Memory B cell (primary cell): ENCODE data around the gene GMDS.

Experiments
- ATAC-seq: fragments of 150-1000 bp; cut with Tn5 transposase; 2 replicates; pipeline ENCODE4 v1.10.0; 2021; ENCODE audit warnings: low read depth, mild to moderate bottlenecking, moderate library complexity
- DNase-seq, 2 donors: peaks; one replicate each; pipeline ENCODE4 v3.0.0; 2022; ENCODE audit warnings: low spot score in 2 of 2
- H3K27ac Mint-ChIP-seq: one replicate; pipeline ENCODE4 v1.8.0; 2022; ENCODE audit warnings: mild to moderate bottlenecking, moderate library complexity, mixed read lengths
- H3K27me3 Mint-ChIP-seq: one replicate; pipeline ENCODE4 v1.8.0; 2022; ENCODE audit warnings: mixed read lengths
- H3K36me3 Mint-ChIP-seq: one replicate; pipeline ENCODE4 v1.8.0; 2022; ENCODE audit warnings: mild to moderate bottlenecking, mixed read lengths
- H3K4me1 Mint-ChIP-seq: one replicate; pipeline ENCODE4 v1.8.0; 2022; ENCODE audit warnings: mixed read lengths
- H3K4me3 Mint-ChIP-seq: one replicate; pipeline ENCODE4 v1.8.0; 2022; ENCODE audit warnings: mild to moderate bottlenecking, moderate library complexity, mixed read lengths
- H3K9me3 Mint-ChIP-seq: one replicate; pipeline ENCODE4 v1.8.0; 2022; ENCODE audit warnings: mixed read lengths

Gene GMDS

GRCh38 chr6:1815827-1816452 lies 429.5 kb downstream of the GMDS start:
- ATAC-seq, result no peak
- no peak for DNase-seq
- Mint-ChIP-seq H3K27me3 (no peaks in the 10 kb centered on the region), H3K9me3 (no peaks in the 10 kb centered on the region), H3K4me1 (no peaks in the 10 kb centered on the region), H3K27ac (no peak overlapping the region), H3K4me3 (no peak overlapping the region), H3K36me3 (peaks cover 7% of the 10 kb centered on the region)

GRCh38 chr6:1814279-1814678 lies 431.1 kb downstream of the GMDS start:
- ATAC-seq, result no peak
- Mint-ChIP-seq H3K4me3 (no peak overlapping the region), H3K27ac (no peak overlapping the region), H3K27me3 (no peaks in the 10 kb centered on the region), H3K4me1 (no peaks in the 10 kb centered on the region), H3K9me3 (no peaks in the 10 kb centered on the region), H3K36me3 (peaks cover 9% of the 10 kb centered on the region)
- no peak for DNase-seq

- H3K27me3 Mint-ChIP-seq, result no peaks in the 10 kb centered on the region
- H3K9me3 Mint-ChIP-seq, result no peaks in the 10 kb centered on the region
- H3K27ac Mint-ChIP-seq, result peak overlapping the region; percentile 15
- H3K4me1 Mint-ChIP-seq, result no peaks in the 10 kb centered on the region
- no peak overlapping the region for H3K4me3 Mint-ChIP-seq
- peaks cover 7% of the 10 kb centered on the region for H3K36me3 Mint-ChIP-seq
- no peak for ATAC-seq
- no peak for DNase-seq
These were observed 432.9 kb downstream of the GMDS start for GRCh38 chr6:1812487-1812886.

- Mint-ChIP-seq H3K27ac (peak overlapping the region; percentile 15), H3K27me3 (no peaks in the 10 kb centered on the region), H3K4me1 (no peaks in the 10 kb centered on the region), H3K36me3 (peaks cover 7% of the 10 kb centered on the region), H3K4me3 (no peak overlapping the region), H3K9me3 (no peaks in the 10 kb centered on the region)
- DNase-seq (no peak), ATAC-seq (no peak)
These were observed 433.4 kb downstream of the GMDS start for GRCh38 chr6:1812034-1812433.

GRCh38 chr6:1810880-1811279 lies 434.5 kb downstream of the GMDS start:
- Mint-ChIP-seq H3K27ac (no peak overlapping the region), H3K4me3 (no peak overlapping the region), H3K27me3 (no peaks in the 10 kb centered on the region), H3K36me3 (peaks cover 7% of the 10 kb centered on the region), H3K4me1 (no peaks in the 10 kb centered on the region), H3K9me3 (no peaks in the 10 kb centered on the region)
- DNase-seq (no peak), ATAC-seq (no peak)

GRCh38 chr6:1809291-1809988 lies 436.0 kb downstream of the GMDS start:
- H3K9me3 Mint-ChIP-seq, result no peaks in the 10 kb centered on the region
- H3K27ac Mint-ChIP-seq, result no peak overlapping the region
- H3K4me3 Mint-ChIP-seq, result no peak overlapping the region
- no peak for ATAC-seq
- no peaks in the 10 kb centered on the region for H3K4me1 Mint-ChIP-seq
- H3K27me3 Mint-ChIP-seq, result no peaks in the 10 kb centered on the region
- no peak for DNase-seq
- H3K36me3 Mint-ChIP-seq, result peaks cover 7% of the 10 kb centered on the region

GRCh38 chr6:1806935-1807334 lies 438.5 kb downstream of the GMDS start:
- DNase-seq, result no peak
- peaks cover 3% of the 10 kb centered on the region for H3K36me3 Mint-ChIP-seq
- H3K27me3 Mint-ChIP-seq, result no peaks in the 10 kb centered on the region
- H3K4me1 Mint-ChIP-seq, result no peaks in the 10 kb centered on the region
- no peak for ATAC-seq
- no peak overlapping the region for H3K4me3 Mint-ChIP-seq
- H3K9me3 Mint-ChIP-seq, result no peaks in the 10 kb centered on the region
- H3K27ac Mint-ChIP-seq, result no peak overlapping the region

- Mint-ChIP-seq H3K36me3 (no peaks in the 10 kb centered on the region), H3K27me3 (no peaks in the 10 kb centered on the region), H3K9me3 (no peaks in the 10 kb centered on the region), H3K4me3 (no peak overlapping the region), H3K27ac (no peak overlapping the region), H3K4me1 (no peaks in the 10 kb centered on the region)
- DNase-seq (no peak), ATAC-seq (no peak)
These were observed 442.7 kb downstream of the GMDS start for GRCh38 chr6:1802491-1803395.

- Mint-ChIP-seq H3K4me3 (no peak overlapping the region), H3K9me3 (no peaks in the 10 kb centered on the region), H3K27ac (no peak overlapping the region), H3K27me3 (no peaks in the 10 kb centered on the region), H3K4me1 (peaks cover 9% of the 10 kb centered on the region), H3K36me3 (no peaks in the 10 kb centered on the region)
- no peak for DNase-seq
- no peak for ATAC-seq
These were observed 444.0 kb downstream of the GMDS start for GRCh38 chr6:1801401-1801800.

- Mint-ChIP-seq H3K9me3 (no peaks in the 10 kb centered on the region), H3K4me1 (peaks cover 9% of the 10 kb centered on the region), H3K27me3 (no peaks in the 10 kb centered on the region), H3K36me3 (no peaks in the 10 kb centered on the region), H3K4me3 (no peak overlapping the region), H3K27ac (no peak overlapping the region)
- no peak for DNase-seq
- ATAC-seq, result no peak
These were observed 444.6 kb downstream of the GMDS start for GRCh38 chr6:1800845-1801244.

- DNase-seq, result no peak
- no peak overlapping the region for H3K4me3 Mint-ChIP-seq
- ATAC-seq, result no peak
- H3K4me1 Mint-ChIP-seq, result peaks cover 9% of the 10 kb centered on the region
- no peak overlapping the region for H3K27ac Mint-ChIP-seq
- H3K36me3 Mint-ChIP-seq, result no peaks in the 10 kb centered on the region
- no peaks in the 10 kb centered on the region for H3K27me3 Mint-ChIP-seq
- H3K9me3 Mint-ChIP-seq, result no peaks in the 10 kb centered on the region
These were observed 446.5 kb downstream of the GMDS start for GRCh38 chr6:1798965-1799325.

GRCh38 chr6:1798303-1798964 lies 447.0 kb downstream of the GMDS start:
- DNase-seq, result no peak
- ATAC-seq, result no peak
- no peaks in the 10 kb centered on the region for H3K9me3 Mint-ChIP-seq
- no peak overlapping the region for H3K27ac Mint-ChIP-seq
- no peaks in the 10 kb centered on the region for H3K27me3 Mint-ChIP-seq
- H3K36me3 Mint-ChIP-seq, result no peaks in the 10 kb centered on the region
- peaks cover 9% of the 10 kb centered on the region for H3K4me1 Mint-ChIP-seq
- H3K4me3 Mint-ChIP-seq, result no peak overlapping the region

- Mint-ChIP-seq H3K4me1 (peaks cover 9% of the 10 kb centered on the region), H3K36me3 (peaks cover 2% of the 10 kb centered on the region), H3K27me3 (no peaks in the 10 kb centered on the region), H3K4me3 (no peak overlapping the region), H3K9me3 (no peaks in the 10 kb centered on the region), H3K27ac (no peak overlapping the region)
- ATAC-seq (no peak), DNase-seq (no peak)
These were observed 447.6 kb downstream of the GMDS start for GRCh38 chr6:1797801-1798200.
